ENCODE data around the gene BLNK.
"Not testable (repeated sequence)": the region's sequence is repeated elsewhere in the genome, so short reads cannot be mapped to it uniquely, and the experiment has no call there.

Gene BLNK

DNA sequence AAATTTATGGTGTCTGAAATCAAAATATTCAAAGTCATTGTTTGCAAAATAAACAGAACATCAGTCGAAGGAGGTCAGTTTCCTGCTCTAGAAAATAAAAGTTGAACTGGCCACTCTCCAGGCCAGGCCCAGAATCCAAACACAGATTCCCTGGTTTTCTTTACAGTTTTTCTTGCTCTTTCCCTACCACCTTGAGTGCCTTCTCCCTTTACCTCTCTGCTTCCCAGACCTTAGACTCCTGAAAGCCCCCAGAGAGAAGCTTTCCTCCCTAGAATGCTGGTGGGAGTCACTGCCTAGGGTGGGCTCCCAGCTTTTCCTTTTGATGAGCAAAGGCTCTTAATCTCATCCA lies 38.9 kb upstream of the BLNK start:
- Histone ChIP-seq H3K27me3 (replicated peaks) (no peaks in the 10 kb centered on the region), H3K27ac (no peak overlapping the region), H3K4me3 (ENCODE audit: low read depth, low read length) (no peak overlapping the region), H3K36me3 (replicated peaks) (no peaks in the 10 kb centered on the region)
- no peak for DNase-seq
- in situ Hi-C loops (cut with HindIII; ENCODE audit: low pct_ligation_motif_present, low sequenced_read_pairs), result no loop called here
- TF ChIP-seq, protein P1, sequence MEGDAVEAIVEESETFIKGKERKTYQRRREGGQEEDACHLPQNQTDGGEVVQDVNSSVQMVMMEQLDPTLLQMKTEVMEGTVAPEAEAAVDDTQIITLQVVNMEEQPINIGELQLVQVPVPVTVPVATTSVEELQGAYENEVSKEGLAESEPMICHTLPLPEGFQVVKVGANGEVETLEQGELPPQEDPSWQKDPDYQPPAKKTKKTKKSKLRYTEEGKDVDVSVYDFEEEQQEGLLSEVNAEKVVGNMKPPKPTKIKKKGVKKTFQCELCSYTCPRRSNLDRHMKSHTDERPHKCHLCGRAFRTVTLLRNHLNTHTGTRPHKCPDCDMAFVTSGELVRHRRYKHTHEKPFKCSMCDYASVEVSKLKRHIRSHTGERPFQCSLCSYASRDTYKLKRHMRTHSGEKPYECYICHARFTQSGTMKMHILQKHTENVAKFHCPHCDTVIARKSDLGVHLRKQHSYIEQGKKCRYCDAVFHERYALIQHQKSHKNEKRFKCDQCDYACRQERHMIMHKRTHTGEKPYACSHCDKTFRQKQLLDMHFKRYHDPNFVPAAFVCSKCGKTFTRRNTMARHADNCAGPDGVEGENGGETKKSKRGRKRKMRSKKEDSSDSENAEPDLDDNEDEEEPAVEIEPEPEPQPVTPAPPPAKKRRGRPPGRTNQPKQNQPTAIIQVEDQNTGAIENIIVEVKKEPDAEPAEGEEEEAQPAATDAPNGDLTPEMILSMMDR (IDR thresholded peaks at IDR 0.05; ENCODE audit: low read depth, low read length, missing control alignments), result no peak

DNA sequence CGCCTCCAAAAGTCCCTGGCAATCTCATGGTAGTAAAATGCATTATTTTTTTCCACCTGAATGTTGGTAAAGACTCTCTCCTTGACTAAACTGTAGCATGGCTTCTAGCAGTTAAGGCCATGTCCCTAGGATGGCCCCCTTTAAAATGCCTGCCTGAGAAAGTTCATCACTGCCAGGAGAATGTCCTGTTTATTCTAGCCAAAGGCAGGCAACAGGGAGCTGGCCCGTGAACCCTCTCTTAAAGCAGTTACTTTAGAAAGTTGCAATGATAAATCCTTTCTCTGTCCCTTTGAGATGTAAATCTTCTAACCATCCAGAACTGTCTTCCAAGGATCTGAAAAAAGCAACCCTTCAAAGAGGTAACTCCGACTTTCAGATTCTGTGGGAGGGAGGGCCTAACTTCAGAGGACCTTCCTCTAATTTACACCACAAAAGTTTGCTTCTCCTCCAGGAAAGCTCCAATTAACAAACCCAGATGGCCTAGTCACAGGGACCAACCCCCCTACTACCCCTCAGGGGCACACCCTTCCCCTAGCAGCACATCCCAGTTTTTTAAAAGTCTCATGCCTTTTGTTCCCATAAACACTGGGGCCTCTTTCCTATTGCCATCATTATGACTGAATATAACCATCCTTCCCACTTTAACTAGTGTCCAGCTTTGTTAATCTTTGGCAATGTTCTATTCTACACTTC lies 38.4 kb upstream of the BLNK start:
- no peaks in the 10 kb centered on the region for H3K27me3 ChIP-seq (replicated peaks)
- H3K27ac ChIP-seq, result no peak overlapping the region
- in situ Hi-C loops (cut with HindIII; ENCODE audit: low pct_ligation_motif_present, low sequenced_read_pairs), result no loop called here
- DNase-seq, result no peak
- TF ChIP-seq, protein P1 (IDR thresholded peaks at IDR 0.05; ENCODE audit: low read depth, low read length, missing control alignments), result no peak
- H3K4me3 ChIP-seq (ENCODE audit: low read depth, low read length), result no peak overlapping the region
- no peaks in the 10 kb centered on the region for H3K36me3 ChIP-seq (replicated peaks)

DNA sequence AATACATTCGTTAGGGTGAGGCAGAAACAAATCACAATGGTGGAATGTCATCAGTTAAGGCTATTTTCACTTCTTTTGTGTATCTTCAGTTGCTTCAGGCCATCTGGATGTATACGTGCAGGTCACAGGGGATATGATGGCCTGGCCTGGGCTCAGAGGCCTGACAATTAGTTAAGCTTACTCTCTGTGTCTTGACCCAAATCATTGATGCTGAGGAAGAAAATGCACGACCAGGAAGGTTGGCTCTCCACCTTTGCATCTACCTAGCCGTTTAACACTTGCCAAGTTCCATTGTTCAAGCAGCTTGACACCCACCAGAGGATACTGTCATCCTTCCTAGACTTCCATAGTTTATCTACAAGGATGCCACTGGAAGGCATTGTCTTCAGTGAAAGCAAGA lies 37.5 kb upstream of the BLNK start:
- DNase-seq; H3K4me3 ChIP-seq (ENCODE audit: low read depth, low read length); H3K36me3 ChIP-seq (replicated peaks); H3K27ac ChIP-seq; in situ Hi-C loops (cut with HindIII; ENCODE audit: low pct_ligation_motif_present, low sequenced_read_pairs); H3K27me3 ChIP-seq (replicated peaks): not testable (repeated sequence)

DNA sequence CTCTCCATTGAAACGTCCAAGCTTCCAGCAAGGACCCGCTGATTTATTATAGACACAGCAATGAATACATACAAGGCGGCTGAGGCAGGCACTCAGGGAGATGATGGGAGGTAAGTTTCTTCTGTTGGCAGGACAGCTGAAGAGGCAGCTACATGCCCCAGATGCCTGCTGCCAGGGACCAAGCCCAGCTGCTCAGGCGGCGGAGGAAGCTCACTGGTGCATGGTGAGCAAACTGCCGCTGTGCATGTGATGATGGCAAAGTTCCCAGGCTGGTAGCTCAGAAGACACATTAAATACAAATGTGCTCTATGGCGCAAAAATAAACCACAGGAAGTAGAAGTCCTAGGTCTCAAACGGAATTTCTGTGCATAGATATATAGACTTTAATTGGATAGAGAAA lies 35.1 kb upstream of the BLNK start:
- no peak overlapping the region for H3K27ac ChIP-seq
- no peaks in the 10 kb centered on the region for H3K36me3 ChIP-seq (replicated peaks)
- in situ Hi-C loops (cut with HindIII; ENCODE audit: low pct_ligation_motif_present, low sequenced_read_pairs), result no loop called here
- DNase-seq, result no peak
- TF ChIP-seq, protein P1 (IDR thresholded peaks at IDR 0.05; ENCODE audit: low read depth, low read length, missing control alignments), result no peak
- H3K27me3 ChIP-seq (replicated peaks), result no peaks in the 10 kb centered on the region
- no peak overlapping the region for H3K4me3 ChIP-seq (ENCODE audit: low read depth, low read length)

DNA sequence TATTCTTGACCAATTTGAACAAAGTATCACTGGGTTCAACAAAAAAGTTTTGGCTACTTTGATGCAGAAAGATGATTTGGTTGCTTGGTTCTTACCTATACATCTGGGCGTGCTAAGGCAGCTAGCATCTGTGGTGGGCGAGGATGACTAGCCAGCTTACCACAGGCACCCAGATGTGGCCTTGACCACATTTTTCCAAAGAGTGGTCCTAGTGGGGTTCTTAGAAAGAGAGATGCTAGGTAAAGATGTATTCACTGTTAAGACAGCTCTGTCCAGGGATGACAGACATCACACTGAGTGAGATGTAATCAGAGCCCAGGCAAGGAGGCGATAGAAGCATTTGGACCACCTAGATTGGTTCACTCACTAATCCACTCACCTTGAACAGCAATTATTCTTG lies 33.6 kb upstream of the BLNK start:
- in situ Hi-C loops (cut with HindIII; ENCODE audit: low pct_ligation_motif_present, low sequenced_read_pairs), result no loop called here
- no peak overlapping the region for H3K4me3 ChIP-seq (ENCODE audit: low read depth, low read length)
- DNase-seq, result no peak

DNA sequence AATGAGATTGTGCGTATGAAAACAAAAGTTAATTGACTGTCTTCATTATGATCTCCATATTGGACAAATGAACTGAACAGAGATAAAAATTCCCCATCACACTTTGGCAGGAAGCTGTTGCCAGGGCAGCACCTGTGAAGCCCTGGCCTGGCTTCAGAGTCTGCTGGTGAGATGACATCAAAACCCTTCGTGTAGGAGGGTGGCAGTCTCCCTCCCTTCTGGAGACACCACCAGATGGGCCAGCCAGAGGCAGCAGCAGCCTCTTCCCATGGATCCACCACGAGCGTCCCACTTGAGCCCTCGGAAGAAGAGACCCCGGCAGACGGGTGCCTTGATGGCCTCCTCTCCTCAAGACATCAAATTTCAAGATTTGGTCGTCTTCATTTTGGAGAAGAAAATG lies 32.9 kb upstream of the BLNK start, which contains the start of gene DNTT:
Gene DNTT, plus strand, starts transcription at position 205 of the 400 bp plus-strand sequence. Its CDS starts 64 bp downstream, at position 269.
- Histone ChIP-seq H3K27ac (no peak within 1 kb of the TSS), H3K4me3 (ENCODE audit: low read depth, low read length) (no peak within 1 kb of the TSS), H3K27me3 (replicated peaks) (no peaks in the 10 kb centered on the region), H3K36me3 (replicated peaks) (no peaks in the 10 kb centered on the region)
- no peak for DNase-seq
- TF ChIP-seq, protein P1 (IDR thresholded peaks at IDR 0.05; ENCODE audit: low read depth, low read length, missing control alignments), result no peak
- in situ Hi-C loops (cut with HindIII; ENCODE audit: low pct_ligation_motif_present, low sequenced_read_pairs), result no loop called here

More for the DNA sequence above, 33.6 kb upstream of the BLNK start:
- Histone ChIP-seq H3K27ac (no peak overlapping the region), H3K36me3 (replicated peaks) (no peaks in the 10 kb centered on the region), H3K27me3 (replicated peaks) (no peaks in the 10 kb centered on the region)
- TF ChIP-seq, protein P1 (IDR thresholded peaks at IDR 0.05; ENCODE audit: low read depth, low read length, missing control alignments), result no peak

Measured in brain microvascular endothelial cell (primary cell).